Measurements from ENCODE around the gene ARPC2. TPM values are rescaled to one million over a fixed set of nuclear protein-coding genes. Genes with fewer than 3 reads are reported as not detected.
A peak's percentile ranks its signal among the peaks of the same experiment; 100 is the strongest.
"Not testable (repeated sequence)": the region's sequence is repeated elsewhere in the genome, so short reads cannot be mapped to it uniquely, and the experiment has no call there.

The ARPC2 gene
- polyA plus RNA-seq, 5 donors: 237 to 268 (median 252) TPM

GRCh38 chr2:218267259-218267658, 50.3 kb downstream of the ARPC2 start:
- DNase-seq: no peak

- peak; percentile 100 for DNase-seq
Observed at GRCh38 chr2:218269900-218270720, 53.1 kb downstream of the ARPC2 start, which contains the start of the genes AAMP and PNKD. AAMP (minus strand) TSS chr2:218270137; CDS start chr2:218270086, 51 bp downstream. PNKD (plus strand) TSS chr2:218270519; CDS start chr2:218270536, 17 bp downstream.

DNA sequence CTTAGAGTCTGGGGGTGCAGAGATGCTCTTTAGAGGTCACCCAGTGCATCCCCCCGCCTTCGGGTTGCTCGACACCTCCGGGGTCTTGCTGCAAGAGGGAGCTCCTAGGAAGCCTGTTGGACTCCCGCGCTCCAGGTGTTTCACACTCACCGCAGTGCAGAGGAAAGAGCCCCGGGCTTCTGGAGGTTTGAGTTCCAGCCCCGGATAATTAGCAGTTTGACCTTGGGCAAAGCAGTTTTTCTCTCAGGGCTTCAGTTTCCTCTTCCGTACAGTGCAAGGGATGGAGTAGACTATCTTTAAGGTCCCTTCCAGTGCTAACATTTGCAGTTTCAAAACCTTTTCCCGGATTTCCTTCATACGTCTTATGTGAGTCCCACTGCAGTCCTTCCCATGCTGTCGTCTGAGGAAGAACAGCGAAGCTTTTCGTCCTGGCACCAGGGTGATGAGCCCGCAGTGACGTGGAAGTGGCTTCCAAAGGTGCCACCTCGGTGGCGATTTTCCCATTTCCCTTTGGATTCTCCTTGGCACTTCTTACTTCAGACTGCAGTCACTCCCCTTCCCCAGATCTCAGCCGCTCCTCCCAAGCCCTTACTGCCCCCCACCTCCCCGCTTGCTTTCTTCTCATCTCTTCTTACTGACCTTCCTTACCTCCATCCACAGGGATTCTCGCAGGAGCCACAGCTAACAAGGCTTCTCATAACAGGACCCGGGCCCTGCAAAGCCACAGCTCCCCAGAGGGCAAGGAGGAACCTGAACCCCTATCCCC, 53.9 kb downstream of the ARPC2 start:
- DNase-seq: no peak

- DNase-seq: no peak
Observed at GRCh38 chr2:218271487-218271797, 54.5 kb downstream of the ARPC2 start.

- DNase-seq: no peak
Observed at GRCh38 chr2:218271865-218272530, 55.0 kb downstream of the ARPC2 start.

GRCh38 chr2:218272531-218273212, 55.7 kb downstream of the ARPC2 start:
- peak; percentile 66 to 79 for DNase-seq

DNA sequence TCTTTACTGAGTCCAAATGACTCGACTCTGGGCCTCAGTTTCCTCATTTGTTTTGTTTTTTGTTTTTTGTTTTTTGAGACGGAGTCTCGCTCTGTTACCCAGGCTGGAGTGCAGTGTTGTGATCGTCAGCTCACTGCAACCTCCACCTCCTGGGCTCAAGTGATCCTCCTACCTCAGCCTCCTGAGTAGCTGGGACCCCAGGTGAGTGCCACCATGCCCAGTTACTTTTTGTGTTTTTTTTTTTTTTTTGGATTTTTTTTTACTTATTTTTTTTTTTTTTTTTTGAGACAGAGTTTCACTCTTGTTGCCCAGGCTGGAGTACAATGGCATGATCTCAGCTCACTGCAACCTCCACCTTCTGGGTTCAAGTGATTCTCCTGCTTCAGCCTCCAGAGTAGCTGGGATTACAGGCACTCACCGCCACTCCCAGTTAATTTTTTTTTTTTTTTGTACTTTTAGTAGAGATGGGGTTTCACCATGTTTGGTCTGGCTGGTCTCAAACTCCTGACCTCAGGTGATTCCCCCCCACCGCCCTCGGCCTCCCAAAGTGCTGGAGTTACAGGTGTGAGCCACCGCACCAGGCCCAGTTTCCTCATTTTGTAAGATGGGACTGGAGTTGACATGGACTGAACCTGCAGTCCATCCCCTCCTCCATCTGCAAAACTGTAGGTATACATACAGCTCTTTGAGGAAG, 56.4 kb downstream of the ARPC2 start:
- not testable (repeated sequence) for DNase-seq

DNA sequence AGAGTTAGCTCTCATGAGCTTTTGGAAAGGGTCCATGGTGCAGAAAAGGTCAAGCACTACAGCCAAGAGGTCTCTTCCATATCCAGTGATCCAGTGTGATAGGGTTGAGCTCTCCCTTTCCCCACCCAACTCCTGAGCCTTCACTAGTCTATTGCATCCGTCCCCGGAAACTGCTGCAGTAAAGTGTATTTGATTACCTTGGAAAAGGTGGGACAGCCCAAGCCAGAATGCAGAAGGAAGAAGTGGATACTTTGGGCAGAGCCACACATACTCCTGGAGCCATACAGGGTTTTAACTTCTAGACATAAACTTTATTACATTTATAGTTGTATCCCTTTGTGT, 56.9 kb downstream of the ARPC2 start:
- DNase-seq: no peak

DNA sequence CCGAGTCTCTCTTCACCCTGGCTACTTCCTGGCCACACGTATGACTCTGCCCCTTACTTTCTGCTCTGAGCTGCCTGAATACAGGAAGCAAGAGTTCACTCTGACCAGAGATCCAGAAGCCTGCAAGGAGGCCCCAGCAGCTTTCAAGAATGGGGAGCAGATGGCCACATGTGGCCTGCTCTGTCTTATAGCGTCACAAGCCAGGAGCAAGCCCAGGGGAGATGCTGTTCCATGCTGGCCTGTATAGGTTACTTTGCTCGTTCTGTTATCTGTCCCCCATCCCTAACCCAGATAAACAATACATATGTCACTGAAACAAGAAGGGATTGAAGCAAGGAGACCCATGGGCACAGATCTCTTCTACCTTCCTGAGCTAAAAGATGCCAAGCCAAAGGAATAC, 57.6 kb downstream of the ARPC2 start:
- no peak for DNase-seq

DNA sequence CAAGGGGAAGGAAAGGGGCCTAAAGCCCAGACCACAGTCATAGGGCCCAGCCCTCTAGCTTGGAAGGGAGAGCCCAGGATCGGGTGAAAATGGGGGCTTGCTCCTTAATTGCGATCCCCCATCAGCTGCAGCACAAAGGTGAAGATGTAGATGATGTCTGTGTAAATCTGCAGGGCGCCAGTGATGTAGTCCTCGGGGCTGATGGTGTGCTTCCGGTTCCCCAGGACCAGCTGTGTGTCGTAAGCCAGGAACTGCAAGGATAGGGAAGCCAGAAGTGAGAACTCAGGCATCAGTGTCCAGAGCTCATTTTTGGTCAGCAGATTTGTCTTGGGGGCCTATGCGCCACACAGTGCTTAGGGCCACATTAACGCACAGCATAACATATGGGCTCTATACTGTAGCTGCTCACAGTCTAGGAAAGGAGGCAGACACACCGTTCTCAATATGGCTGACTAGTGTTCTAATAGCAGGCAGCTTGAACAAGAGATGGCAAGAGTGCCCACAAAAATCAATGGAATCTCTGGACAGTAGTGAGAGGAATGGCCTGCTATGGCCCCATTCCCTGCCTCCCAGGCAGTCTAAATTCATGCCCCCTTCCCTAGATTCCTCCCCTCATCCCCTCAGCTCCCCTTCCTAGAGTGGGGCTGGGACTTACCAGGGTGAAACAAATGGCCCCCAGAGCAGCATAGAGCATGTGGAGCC, 58.5 kb downstream of the ARPC2 start:
- no peak for DNase-seq

DNA sequence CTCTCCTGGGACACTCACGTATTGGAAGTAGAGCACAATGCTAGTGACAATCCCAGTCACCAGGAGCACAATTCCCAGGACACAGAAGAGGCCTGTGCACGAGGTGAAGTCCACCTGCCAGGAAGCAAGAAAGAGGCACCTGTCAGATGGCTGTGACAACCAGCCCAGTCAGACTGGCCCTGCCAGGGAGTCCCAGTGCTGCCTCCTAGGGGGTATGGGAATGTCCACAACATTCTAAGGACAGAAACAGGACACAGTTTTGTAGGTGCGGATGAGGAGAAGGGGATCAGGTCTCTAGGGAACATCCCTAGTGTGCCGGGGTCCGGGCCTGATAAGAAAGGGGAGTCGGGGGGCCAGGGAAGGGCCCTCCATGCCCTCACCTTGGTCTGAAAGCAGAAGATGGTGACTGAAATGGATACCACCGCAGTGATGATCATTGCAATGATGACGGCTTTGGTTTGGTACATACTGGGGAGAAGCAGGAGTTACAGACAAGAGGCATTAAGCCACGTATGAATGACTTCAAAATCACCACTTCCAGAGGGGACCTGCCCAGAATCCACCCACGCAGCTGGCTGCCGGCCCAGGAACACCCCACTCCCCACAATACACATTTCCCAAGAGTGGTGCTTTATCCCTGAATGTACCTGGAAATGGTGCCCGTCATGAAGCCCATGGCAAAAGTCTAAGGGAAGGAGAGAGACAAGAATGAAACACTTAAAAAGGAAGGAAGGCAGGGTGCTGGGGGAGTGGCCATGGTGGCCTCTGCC, 60.2 kb downstream of the ARPC2 start:
- no peak for DNase-seq

DNA sequence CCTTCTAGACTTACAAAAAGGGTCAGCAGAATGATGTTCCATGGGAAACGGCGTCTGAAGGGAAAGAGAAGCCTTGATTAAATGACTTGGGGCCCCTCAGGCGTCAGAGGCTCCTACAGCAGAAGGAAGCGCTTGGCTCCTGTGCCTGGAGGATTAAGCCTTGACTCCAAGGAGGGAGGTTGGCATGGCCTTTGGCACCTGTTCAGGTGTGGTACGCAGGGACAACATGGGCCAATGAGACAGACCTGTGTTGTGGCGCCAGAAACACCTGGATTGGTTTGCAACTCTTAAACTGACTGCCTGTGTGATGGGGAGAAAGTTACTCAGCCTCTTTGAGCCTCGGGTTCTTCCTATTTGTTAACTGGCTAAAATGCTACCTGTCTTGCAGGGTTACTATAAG, 60.9 kb downstream of the ARPC2 start:
- no peak for DNase-seq

GRCh38 chr2:218278531-218279360, 61.8 kb downstream of the ARPC2 start:
- no peak for DNase-seq

DNA sequence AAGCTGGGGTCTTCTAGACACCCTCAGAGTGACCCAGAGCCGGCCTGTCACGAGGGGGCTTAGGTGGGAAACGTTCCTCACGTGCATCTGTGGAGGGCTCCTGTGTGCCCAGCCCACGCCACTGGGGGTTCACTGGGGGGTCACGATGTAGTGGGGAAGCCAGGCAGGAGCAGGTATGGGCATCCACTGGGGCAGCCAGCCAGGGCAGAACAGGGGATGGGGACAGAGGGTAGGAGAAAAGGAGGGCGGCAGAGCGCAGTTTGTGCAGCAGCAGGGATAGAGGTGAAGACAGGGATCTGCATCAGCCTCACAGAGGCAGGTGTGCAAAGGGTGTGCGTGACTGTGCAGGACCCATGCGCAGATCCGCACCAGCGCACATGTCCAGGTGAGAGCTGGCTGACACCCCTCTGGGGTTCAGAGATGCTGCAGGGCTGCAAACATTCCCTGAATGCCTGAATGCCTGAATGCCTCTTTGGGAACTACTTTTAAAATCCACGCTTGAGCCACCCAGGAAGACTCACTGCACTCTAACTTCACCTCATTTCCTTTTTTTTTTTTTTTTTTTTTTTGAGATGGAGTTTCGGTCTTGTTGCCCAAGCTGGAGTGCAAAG, 63.4 kb downstream of the ARPC2 start:
- DNase-seq: no peak

GRCh38 chr2:218281449-218281848, 64.5 kb downstream of the ARPC2 start:
- DNase-seq: no peak

- DNase-seq: peak in 1 of 2 donors; percentile 50
Observed at GRCh38 chr2:218282173-218282991, 65.4 kb downstream of the ARPC2 start.

DNA sequence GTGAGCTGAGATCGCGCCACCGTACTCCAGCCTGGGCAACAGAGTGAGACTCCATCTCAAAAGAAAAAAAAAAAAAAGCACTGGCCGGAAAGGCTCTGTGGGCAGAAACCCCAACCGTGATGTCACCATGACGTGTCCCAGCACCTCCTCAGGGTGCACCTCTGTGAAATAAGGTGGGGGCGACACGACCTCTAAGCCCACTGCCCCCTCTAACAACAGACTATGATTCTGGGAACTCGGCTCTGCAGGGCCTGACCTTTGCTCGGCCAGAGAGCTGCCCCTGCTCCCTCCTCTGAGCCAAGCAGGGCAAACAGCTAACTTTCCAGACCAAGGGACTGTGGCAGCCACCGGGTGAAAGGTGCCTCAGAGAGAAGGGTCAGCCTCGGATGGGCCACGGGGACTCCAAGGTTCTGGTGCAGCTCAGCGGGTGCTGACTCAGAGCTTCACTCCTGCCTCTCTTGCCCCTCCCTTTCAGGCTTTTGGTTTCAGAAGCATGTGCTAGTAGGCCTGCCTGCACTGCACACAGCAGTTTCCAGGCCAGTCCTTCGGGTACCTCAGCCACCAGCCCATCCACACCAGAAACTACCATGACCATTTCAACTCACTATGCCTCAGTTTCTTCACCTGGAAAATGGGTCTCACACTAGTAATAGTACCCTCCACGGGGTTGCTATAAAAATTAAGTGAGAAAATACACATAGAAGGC, 67.3 kb downstream of the ARPC2 start:
- no peak for DNase-seq
